ENCODE measurements around the gene SMPDL3A. TPM values are rescaled to one million over a fixed set of nuclear protein-coding genes. Genes with fewer than 3 reads are reported as not detected.

Gene SMPDL3A
- total RNA-seq, 1 donor from 2014 or later = 6.8 TPM

- Histone ChIP-seq H3K4me3 (ENCODE audit: low read depth, low read length) (no peak overlapping the region), H3K36me3 (ENCODE audit: control insufficient read depth, insufficient read depth, low read length) (no peaks in the 10 kb centered on the region), H3K27me3 (ENCODE audit: control insufficient read depth, insufficient read depth, low read length) (no peaks in the 10 kb centered on the region)
- no peak for DNase-seq (ENCODE audit: low read depth)
- TF ChIP-seq, protein P1, sequence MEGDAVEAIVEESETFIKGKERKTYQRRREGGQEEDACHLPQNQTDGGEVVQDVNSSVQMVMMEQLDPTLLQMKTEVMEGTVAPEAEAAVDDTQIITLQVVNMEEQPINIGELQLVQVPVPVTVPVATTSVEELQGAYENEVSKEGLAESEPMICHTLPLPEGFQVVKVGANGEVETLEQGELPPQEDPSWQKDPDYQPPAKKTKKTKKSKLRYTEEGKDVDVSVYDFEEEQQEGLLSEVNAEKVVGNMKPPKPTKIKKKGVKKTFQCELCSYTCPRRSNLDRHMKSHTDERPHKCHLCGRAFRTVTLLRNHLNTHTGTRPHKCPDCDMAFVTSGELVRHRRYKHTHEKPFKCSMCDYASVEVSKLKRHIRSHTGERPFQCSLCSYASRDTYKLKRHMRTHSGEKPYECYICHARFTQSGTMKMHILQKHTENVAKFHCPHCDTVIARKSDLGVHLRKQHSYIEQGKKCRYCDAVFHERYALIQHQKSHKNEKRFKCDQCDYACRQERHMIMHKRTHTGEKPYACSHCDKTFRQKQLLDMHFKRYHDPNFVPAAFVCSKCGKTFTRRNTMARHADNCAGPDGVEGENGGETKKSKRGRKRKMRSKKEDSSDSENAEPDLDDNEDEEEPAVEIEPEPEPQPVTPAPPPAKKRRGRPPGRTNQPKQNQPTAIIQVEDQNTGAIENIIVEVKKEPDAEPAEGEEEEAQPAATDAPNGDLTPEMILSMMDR (IDR thresholded peaks at IDR 0.05; ENCODE audit: insufficient read depth, low read length, poor library complexity, severe bottlenecking) = no peak
Observed at GRCh38 chr6:122800906-122801305, 11.8 kb downstream of the SMPDL3A start.

DNA sequence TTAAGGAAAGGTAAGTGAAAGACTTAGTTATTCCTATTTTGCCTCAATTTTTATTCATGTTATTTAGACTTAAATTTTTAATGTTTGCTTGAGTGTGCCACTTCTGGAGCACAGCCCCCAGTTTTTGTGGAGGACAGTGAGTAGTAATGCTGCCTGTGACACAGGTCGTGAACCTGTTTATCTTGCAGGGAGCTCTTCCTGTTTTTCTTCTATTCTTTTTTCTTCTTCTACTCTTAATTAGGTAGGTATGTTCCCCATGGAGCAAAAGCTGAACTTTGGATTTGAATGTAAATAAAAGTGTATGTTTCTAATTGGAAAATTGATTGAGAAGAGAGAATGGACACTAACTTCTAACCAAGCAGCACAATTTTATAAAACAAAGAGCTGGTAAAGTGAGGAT lies 12.3 kb downstream of the SMPDL3A start:
- Histone ChIP-seq H3K27me3 (ENCODE audit: control insufficient read depth, insufficient read depth, low read length) (no peaks in the 10 kb centered on the region), H3K4me3 (ENCODE audit: low read depth, low read length) (no peak overlapping the region), H3K36me3 (ENCODE audit: control insufficient read depth, insufficient read depth, low read length) (no peaks in the 10 kb centered on the region)
- DNase-seq (ENCODE audit: low read depth) = no peak
- TF ChIP-seq, protein P1 (IDR thresholded peaks at IDR 0.05; ENCODE audit: insufficient read depth, low read length, poor library complexity, severe bottlenecking) = no peak

- TF ChIP-seq, protein P1 (IDR thresholded peaks at IDR 0.05; ENCODE audit: insufficient read depth, low read length, poor library complexity, severe bottlenecking) = no peak
- DNase-seq (ENCODE audit: low read depth) = no peak
Observed at GRCh38 chr6:122803171-122803661, 14.2 kb downstream of the SMPDL3A start.

GRCh38 chr6:122804962-122805485 lies 16.0 kb downstream of the SMPDL3A start:
- TF ChIP-seq, protein P1 (IDR thresholded peaks at IDR 0.05; ENCODE audit: insufficient read depth, low read length, poor library complexity, severe bottlenecking) = no peak
- no peaks in the 10 kb centered on the region for H3K27me3 ChIP-seq (ENCODE audit: control insufficient read depth, insufficient read depth, low read length)
- no peaks in the 10 kb centered on the region for H3K36me3 ChIP-seq (ENCODE audit: control insufficient read depth, insufficient read depth, low read length)
- no peak for DNase-seq (ENCODE audit: low read depth)
- H3K4me3 ChIP-seq (ENCODE audit: low read depth, low read length) = no peak overlapping the region

More at GRCh38 chr6:122803171-122803661, 14.2 kb downstream of the SMPDL3A start:
- Histone ChIP-seq H3K36me3 (ENCODE audit: control insufficient read depth, insufficient read depth, low read length) (no peaks in the 10 kb centered on the region), H3K27me3 (ENCODE audit: control insufficient read depth, insufficient read depth, low read length) (no peaks in the 10 kb centered on the region), H3K4me3 (ENCODE audit: low read depth, low read length) (no peak overlapping the region)

GRCh38 chr6:122806291-122806690 lies 17.2 kb downstream of the SMPDL3A start:
- Histone ChIP-seq H3K27me3 (ENCODE audit: control insufficient read depth, insufficient read depth, low read length) (no peaks in the 10 kb centered on the region), H3K4me3 (ENCODE audit: low read depth, low read length) (no peak overlapping the region), H3K36me3 (ENCODE audit: control insufficient read depth, insufficient read depth, low read length) (no peaks in the 10 kb centered on the region)
- DNase-seq (ENCODE audit: low read depth) = no peak
- TF ChIP-seq, protein P1 (IDR thresholded peaks at IDR 0.05; ENCODE audit: insufficient read depth, low read length, poor library complexity, severe bottlenecking) = no peak
